ENCODE data around the gene MEPE. TPM values are rescaled to one million over a fixed set of nuclear protein-coding genes. Genes with fewer than 3 reads are reported as not detected.
"Not testable (repeated sequence)": the region's sequence is repeated elsewhere in the genome, so short reads cannot be mapped to it uniquely, and the experiment has no call there.

Gene MEPE
- total RNA-seq, 3 donors from 2014 or later = not detected

DNA sequence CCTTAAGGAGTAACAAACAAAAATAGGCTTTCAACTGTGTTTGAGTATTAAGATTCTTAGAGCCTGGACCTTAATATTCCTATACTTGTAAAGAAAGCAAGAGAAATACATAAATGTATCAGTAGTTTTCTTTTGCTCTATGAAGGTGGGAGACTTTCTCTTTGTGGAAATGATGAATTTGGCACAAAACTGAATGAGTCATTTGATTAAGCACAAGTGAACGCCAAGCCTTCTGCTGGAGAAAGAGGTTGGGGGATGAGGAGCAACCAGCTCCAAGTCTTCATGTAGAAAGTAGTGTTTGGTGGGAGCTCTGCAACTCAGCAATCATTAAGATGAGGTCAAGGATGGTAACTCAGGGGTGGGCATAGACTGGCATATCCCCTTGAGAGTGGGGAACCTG is 49.6 kb downstream of the MEPE start:
- TF ChIP-seq, protein P1, sequence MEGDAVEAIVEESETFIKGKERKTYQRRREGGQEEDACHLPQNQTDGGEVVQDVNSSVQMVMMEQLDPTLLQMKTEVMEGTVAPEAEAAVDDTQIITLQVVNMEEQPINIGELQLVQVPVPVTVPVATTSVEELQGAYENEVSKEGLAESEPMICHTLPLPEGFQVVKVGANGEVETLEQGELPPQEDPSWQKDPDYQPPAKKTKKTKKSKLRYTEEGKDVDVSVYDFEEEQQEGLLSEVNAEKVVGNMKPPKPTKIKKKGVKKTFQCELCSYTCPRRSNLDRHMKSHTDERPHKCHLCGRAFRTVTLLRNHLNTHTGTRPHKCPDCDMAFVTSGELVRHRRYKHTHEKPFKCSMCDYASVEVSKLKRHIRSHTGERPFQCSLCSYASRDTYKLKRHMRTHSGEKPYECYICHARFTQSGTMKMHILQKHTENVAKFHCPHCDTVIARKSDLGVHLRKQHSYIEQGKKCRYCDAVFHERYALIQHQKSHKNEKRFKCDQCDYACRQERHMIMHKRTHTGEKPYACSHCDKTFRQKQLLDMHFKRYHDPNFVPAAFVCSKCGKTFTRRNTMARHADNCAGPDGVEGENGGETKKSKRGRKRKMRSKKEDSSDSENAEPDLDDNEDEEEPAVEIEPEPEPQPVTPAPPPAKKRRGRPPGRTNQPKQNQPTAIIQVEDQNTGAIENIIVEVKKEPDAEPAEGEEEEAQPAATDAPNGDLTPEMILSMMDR (IDR thresholded peaks at IDR 0.05) = no peak
- DNase-seq = no peak
- intact Hi-C loops (cut with DNase I, micrococcal nuclease) = no loop called here
- ATAC-seq = no peak
- Histone ChIP-seq H3K4me1 (ENCODE audit: low read depth) (no peaks in the 10 kb centered on the region), H3K36me3 (ENCODE audit: low read depth) (no peaks in the 10 kb centered on the region), H3K9me3 (no peaks in the 10 kb centered on the region), H3K4me3 (no peak overlapping the region)

DNA sequence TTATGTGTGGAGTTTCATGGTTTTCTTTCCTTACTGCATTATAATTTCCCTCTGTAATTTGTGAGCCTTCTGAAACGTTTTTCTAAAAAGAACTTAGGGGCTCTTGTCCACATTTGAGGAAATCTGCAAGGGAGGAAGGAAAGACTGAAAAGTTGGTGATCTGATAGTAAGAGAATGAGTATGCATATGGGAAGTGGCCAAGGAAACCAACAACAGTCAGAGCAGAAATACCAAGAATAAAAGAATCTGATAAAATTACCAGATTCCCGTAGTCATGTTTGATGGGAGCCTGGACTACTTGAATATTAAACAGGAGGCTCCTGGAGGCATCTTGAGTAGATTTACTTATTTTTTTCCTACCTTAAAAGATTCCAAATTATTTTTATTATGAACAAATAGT is 50.1 kb downstream of the MEPE start:
- TF ChIP-seq, protein P1 (IDR thresholded peaks at IDR 0.05) = no peak
- no peak overlapping the region for H3K4me3 ChIP-seq
- DNase-seq (no peak), ATAC-seq (no peak)
- H3K9me3 ChIP-seq = no peaks in the 10 kb centered on the region
- no peaks in the 10 kb centered on the region for H3K4me1 ChIP-seq (ENCODE audit: low read depth)
- intact Hi-C loops (cut with DNase I, micrococcal nuclease) = no loop called here
- no peaks in the 10 kb centered on the region for H3K36me3 ChIP-seq (ENCODE audit: low read depth)

DNA sequence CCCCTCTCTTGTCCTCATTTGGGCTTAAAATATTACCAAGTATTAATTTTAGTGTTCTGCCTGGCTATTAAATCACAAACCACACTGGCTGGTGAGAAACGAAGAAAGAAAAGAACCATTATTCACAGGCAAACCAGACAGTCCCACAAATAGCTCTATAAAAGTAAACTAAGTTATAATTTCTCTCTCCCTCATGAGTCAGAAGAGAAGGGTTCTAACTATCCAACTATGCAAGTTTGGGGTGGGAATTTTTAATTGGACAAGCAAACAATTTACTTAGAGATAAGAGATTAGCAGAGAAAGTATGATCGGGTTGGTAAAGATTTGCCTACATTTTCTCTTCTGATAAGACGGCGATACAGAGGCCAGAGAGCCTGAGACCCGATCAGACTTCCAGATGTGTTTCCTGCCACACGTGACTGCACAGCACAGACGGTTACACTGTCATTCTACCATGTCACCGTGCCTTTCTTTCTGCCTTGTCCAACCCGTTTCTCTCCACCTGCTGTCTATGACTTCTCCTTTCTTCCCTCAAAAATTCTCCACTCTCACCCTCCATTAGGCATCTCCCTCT is 52.3 kb downstream of the MEPE start:
- Histone ChIP-seq H3K9me3 (peaks cover 8% of the 10 kb centered on the region), H3K4me1 (ENCODE audit: low read depth) (no peaks in the 10 kb centered on the region), H3K4me3 (no peak overlapping the region), H3K36me3 (ENCODE audit: low read depth) (no peaks in the 10 kb centered on the region)
- intact Hi-C loops (cut with DNase I, micrococcal nuclease) = no loop called here
- ATAC-seq (peak; percentile 17), DNase-seq (no peak)
- TF ChIP-seq, protein P1 (IDR thresholded peaks at IDR 0.05) = no peak

DNA sequence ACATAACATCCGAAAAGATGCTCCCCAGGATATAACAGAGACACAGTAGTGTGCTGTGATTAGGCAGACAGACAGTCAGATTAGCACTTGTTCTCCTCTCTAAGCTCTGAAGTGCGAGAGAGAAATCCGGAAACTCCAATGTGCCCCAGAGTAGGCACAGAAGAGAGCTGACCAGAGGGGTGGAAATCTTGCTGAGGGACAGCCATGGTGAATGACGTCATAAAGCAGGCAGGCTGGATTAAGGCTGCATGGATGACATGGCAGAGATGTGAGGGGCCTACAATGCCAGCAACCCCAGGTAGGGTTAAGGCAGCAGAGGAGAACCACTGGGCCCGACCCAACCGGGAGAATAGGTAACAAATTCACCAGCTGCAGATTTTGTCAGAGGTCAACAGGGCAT is 53.3 kb downstream of the MEPE start:
- TF ChIP-seq, protein P1 (IDR thresholded peaks at IDR 0.05) = no peak
- Histone ChIP-seq H3K4me1 (ENCODE audit: low read depth) (no peaks in the 10 kb centered on the region), H3K36me3 (ENCODE audit: low read depth) (no peaks in the 10 kb centered on the region), H3K9me3 (peaks cover 9% of the 10 kb centered on the region), H3K4me3 (no peak overlapping the region)
- no peak for DNase-seq
- ATAC-seq = no peak
- intact Hi-C loops (cut with DNase I, micrococcal nuclease) = no loop called here

DNA sequence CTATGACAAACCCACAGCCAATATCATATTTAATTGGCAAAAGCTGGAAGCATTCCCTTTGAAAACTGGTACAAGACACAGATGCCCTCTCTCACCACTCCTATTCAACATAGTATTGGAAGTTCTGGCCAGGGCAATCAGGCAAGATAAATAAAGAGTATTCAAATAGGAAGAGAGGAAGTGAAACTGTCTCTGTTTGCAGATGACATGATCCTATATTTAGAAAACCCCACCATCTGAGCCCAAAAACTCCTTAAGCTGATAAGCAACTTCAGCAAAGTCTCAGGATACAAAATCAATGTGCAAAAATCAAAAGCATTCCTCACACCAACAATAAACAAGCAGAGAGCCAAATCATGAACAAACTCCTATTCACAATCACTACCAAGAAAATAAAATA is 58.0 kb downstream of the MEPE start:
- intact Hi-C loops (cut with DNase I, micrococcal nuclease); H3K4me3 ChIP-seq; ATAC-seq; H3K36me3 ChIP-seq (ENCODE audit: low read depth); H3K4me1 ChIP-seq (ENCODE audit: low read depth); DNase-seq; H3K9me3 ChIP-seq: not testable (repeated sequence)

DNA sequence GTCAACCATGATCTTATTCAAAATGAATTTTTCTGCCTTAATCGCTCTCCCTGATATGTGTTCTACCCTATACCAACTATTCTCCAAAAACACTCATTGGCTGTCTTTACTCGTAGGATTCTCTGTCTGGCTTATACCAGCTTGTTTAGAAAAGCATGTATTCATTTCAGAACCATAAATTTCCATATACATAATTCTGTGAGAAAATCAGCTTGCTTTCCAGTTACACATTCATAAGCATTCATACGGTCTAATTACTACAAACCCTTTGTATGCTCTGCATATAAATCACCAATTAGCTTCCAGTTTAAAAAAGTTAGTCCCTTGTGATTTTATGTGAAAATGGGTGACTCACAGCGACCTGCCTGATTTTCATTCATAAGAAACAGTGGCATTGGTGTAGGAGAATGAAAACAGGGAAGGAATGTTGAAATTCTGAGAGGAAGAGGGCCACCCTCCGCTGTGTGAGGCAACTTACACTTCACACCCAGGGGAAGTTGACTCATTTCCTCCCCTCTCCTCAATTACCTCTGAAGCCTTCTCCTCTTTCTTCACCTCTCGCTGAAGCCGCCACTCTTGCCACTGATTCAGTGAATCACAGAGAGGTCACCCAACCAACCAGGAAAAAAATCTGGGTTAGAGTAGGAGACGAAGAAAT is 63.3 kb downstream of the MEPE start:
- peak; percentile 25 for ATAC-seq
- Histone ChIP-seq H3K36me3 (ENCODE audit: low read depth) (no peaks in the 10 kb centered on the region), H3K4me1 (ENCODE audit: low read depth) (no peaks in the 10 kb centered on the region), H3K9me3 (no peaks in the 10 kb centered on the region), H3K4me3 (no peak overlapping the region)
- no peak for DNase-seq
- TF ChIP-seq, protein P1 (IDR thresholded peaks at IDR 0.05) = no peak
- intact Hi-C loops (cut with DNase I, micrococcal nuclease) = no loop called here

Other genes starting within 250 kb of the MEPE start
- gene DSPP, start 224.4 kb upstream of the MEPE start, total RNA-seq = not detected
- gene DMP1, start 182.7 kb upstream of the MEPE start, total RNA-seq = not detected
- gene IBSP, start 33.4 kb upstream of the MEPE start, total RNA-seq = not detected
- gene SPP1, start 142.7 kb downstream of the MEPE start, total RNA-seq = 10 to 100 TPM in 1 of 3 donors, 1 to 10 TPM in 2; 1.4 to 27.6 (median 3.0) TPM
- gene PKD2, start 174.7 kb downstream of the MEPE start, total RNA-seq = 10 to 100 TPM in 1 of 3 donors, 1 to 10 TPM in 2; 7.0 to 53.3 (median 7.4) TPM